Fibroblast of mammary gland (primary cell): ENCODE data around the gene HDDC3.
"Not testable (repeated sequence)": the region's sequence is repeated elsewhere in the genome, so short reads cannot be mapped to it uniquely, and the experiment has no call there.

ENCODE experiments used
- DNase-seq: peaks from one replicate; pipeline ENCODE4 v3.0.0-alpha.2; 2010; ENCODE audit warnings: low read depth
- H3K4me3 ChIP-seq: 2 replicates; pipeline ENCODE4 v1.5.1; 2011; ENCODE audit warnings: low read depth, mild to moderate bottlenecking, low read length, moderate library complexity; ENCODE audit not compliant: control insufficient read depth
- CTCF ChIP-seq: conservative IDR thresholded peaks from 2 replicates; pipeline ENCODE4 v1.5.1; 2011; ENCODE audit warnings: low read depth, low read length, inconsistent platforms; ENCODE audit not compliant: control insufficient read depth, insufficient read depth

Gene HDDC3

GRCh38 chr15:90901175-90902039 is 30.9 kb downstream of the HDDC3 start:
- DNase-seq: no peak
- no peak for TF ChIP-seq CTCF
- peak overlapping the region; percentile 69 for H3K4me3 ChIP-seq

- not testable (repeated sequence) for DNase-seq, H3K4me3 ChIP-seq
Measured at GRCh38 chr15:90897131-90897655, 35.2 kb downstream of the HDDC3 start.

- TF ChIP-seq CTCF: peak; percentile 10
- DNase-seq: no peak
- no peak overlapping the region for H3K4me3 ChIP-seq
Measured at GRCh38 chr15:90895571-90896117, 36.7 kb downstream of the HDDC3 start.

- no peak for TF ChIP-seq CTCF
- H3K4me3 ChIP-seq: no peak overlapping the region
- DNase-seq: no peak
Measured at GRCh38 chr15:90893175-90894090, 38.9 kb downstream of the HDDC3 start.

- TF ChIP-seq CTCF: no peak
- no peak overlapping the region for H3K4me3 ChIP-seq
- DNase-seq: no peak
Measured at GRCh38 chr15:90892498-90893174, 39.7 kb downstream of the HDDC3 start.

- no peak for TF ChIP-seq CTCF
- no peak overlapping the region for H3K4me3 ChIP-seq
- DNase-seq: no peak
Measured at GRCh38 chr15:90892023-90892422, 40.3 kb downstream of the HDDC3 start.
